IMR-90 (cell line): ENCODE data around the gene EBI3. TPM values are rescaled to one million over a fixed set of nuclear protein-coding genes. Genes with fewer than 3 reads are reported as not detected.

ENCODE experiments used
- ATAC-seq: fragments of 200-7000 bp; cut with Tn5 transposase; 2 replicates; pipeline ENCODE4 v1.9.1; 2020; ENCODE audit warnings: low read depth, mild to moderate bottlenecking, moderate library complexity
- BruUV-seq: library from RNA; stranded (reverse); fragments of 400-500 nt; replicated peaks from 2 replicates; lab custom pipeline; 2021; lab: Mats Ljungman, UMichigan
- CTCF ChIA-PET: fragments of 300-600 bp; formaldehyde crosslinking; extraction: SDS; loops from one replicate; lab custom pipeline; 2021; ENCODE audit warnings: antibody characterized with exemption; lab: Yijun Ruan, JAX
- POLR2A ChIA-PET: fragments of 300-600 bp; sonication (Branson Sonifier 250); formaldehyde crosslinking; loops from one replicate; lab custom pipeline; 2022; ENCODE audit warnings: antibody characterized with exemption; ENCODE audit not compliant: unreplicated experiment; lab: Charles Lee
- DNase-seq: peaks from one replicate; pipeline ENCODE4 v3.0.0; 2013
- H2AFZ ChIP-seq: replicated peaks from 2 replicates; pipeline ENCODE3; 2013; ENCODE audit warnings: low read length, mild to moderate bottlenecking; ENCODE audit not compliant: poor library complexity
- H2AK5ac ChIP-seq: 2 replicates; pipeline ENCODE4 v1.6.1; 2013; ENCODE audit warnings: low read depth, low read length, inconsistent platforms
- H2AK9ac ChIP-seq: replicated peaks from 2 replicates; pipeline ENCODE3; 2013; ENCODE audit warnings: mild to moderate bottlenecking, low read depth, low read length, moderate library complexity; ENCODE audit not compliant: poor library complexity
- H2BK120ac ChIP-seq: 2 replicates; pipeline ENCODE4 v1.6.1; 2013; ENCODE audit warnings: low read depth, low read length, inconsistent platforms
- H2BK15ac ChIP-seq: 3 replicates; pipeline ENCODE4 v1.6.1; 2013; ENCODE audit warnings: low read depth, low read length, inconsistent platforms
- H2BK20ac ChIP-seq: 2 replicates; pipeline ENCODE4 v1.6.1; 2013; ENCODE audit warnings: low read depth, mild to moderate bottlenecking, inconsistent platforms, low read length, moderate library complexity
- H2BK5ac ChIP-seq: 2 replicates; pipeline ENCODE4 v1.6.1; 2013; ENCODE audit warnings: mild to moderate bottlenecking, low read depth, low read length, inconsistent platforms; ENCODE audit not compliant: poor library complexity, severe bottlenecking
- H3K14ac ChIP-seq: replicated peaks from 2 replicates; pipeline ENCODE4 v1.6.1; 2013; ENCODE audit warnings: low read depth, low read length, inconsistent platforms
- H3K18ac ChIP-seq: 2 replicates; pipeline ENCODE4 v1.6.1; 2013; ENCODE audit warnings: low read depth, low read length, control low read depth
- H3K23ac ChIP-seq: 2 replicates; pipeline ENCODE4 v1.6.1; 2013; ENCODE audit warnings: low read depth, low read length, inconsistent platforms
- H3K27ac ChIP-seq: 2 replicates; pipeline ENCODE4 v1.5.1; 2013; ENCODE audit warnings: mild to moderate bottlenecking, control low read depth, low read length; ENCODE audit not compliant: insufficient read depth
- H3K27me3 ChIP-seq: 2 replicates; pipeline ENCODE4 v1.6.1; 2013; ENCODE audit warnings: low read length; ENCODE audit not compliant: control insufficient read depth, insufficient read depth
- H3K36me3 ChIP-seq: 2 replicates; pipeline ENCODE4 v1.6.1; 2013; ENCODE audit warnings: low read length, mixed read lengths; ENCODE audit not compliant: control insufficient read depth, insufficient read depth
- H3K4ac ChIP-seq: 2 replicates; pipeline ENCODE4 v1.6.1; 2013; ENCODE audit warnings: low read depth, low read length, inconsistent platforms
- H3K4me1 ChIP-seq: 2 replicates; pipeline ENCODE4 v1.6.1; 2013; ENCODE audit warnings: low read length, mixed read lengths; ENCODE audit not compliant: control insufficient read depth, insufficient read depth
- H3K4me2 ChIP-seq: 2 replicates; pipeline ENCODE4 v1.6.1; 2013; ENCODE audit warnings: low read depth, mild to moderate bottlenecking, control low read depth, low read length, moderate library complexity
- H3K4me3 ChIP-seq: 2 replicates; pipeline ENCODE4 v1.5.1; 2013; ENCODE audit warnings: low read depth, mild to moderate bottlenecking, control low read depth, low read length, moderate library complexity; ENCODE audit not compliant: insufficient read depth
- H3K56ac ChIP-seq: 2 replicates; pipeline ENCODE4 v1.6.1; 2013; ENCODE audit warnings: low read length, inconsistent platforms; ENCODE audit not compliant: insufficient read depth; ENCODE audit errors: extremely low read depth
- H3K79me1 ChIP-seq, 2 experiments: 2 replicates each; pipeline ENCODE4 v1.6.1; 2013; ENCODE audit warnings: low read length in 2 of 2, inconsistent platforms in 1 of 2, low read depth in 1 of 2
- H3K9ac ChIP-seq: 2 replicates; pipeline ENCODE4 v1.6.1; 2013; ENCODE audit warnings: low read depth, low read length, control low read depth
- H3K9me1 ChIP-seq: 2 replicates; pipeline ENCODE4 v1.6.1; 2013; ENCODE audit warnings: low read length, inconsistent platforms; ENCODE audit not compliant: insufficient read depth
- H3K9me3 ChIP-seq: 2 replicates; pipeline ENCODE4 v1.6.1; 2013; ENCODE audit warnings: low read length; ENCODE audit not compliant: control insufficient read depth, insufficient read depth
- H4K20me1 ChIP-seq: 2 replicates; pipeline ENCODE4 v1.6.1; 2013; ENCODE audit warnings: low read length, inconsistent platforms; ENCODE audit not compliant: insufficient read depth
- H4K5ac ChIP-seq: 2 replicates; pipeline ENCODE4 v1.6.1; 2013; ENCODE audit warnings: mild to moderate bottlenecking, low read depth, low read length, control low read depth
- H4K8ac ChIP-seq, 2 experiments: 2 replicates each; pipeline ENCODE4 v1.6.1; 2013; ENCODE audit warnings: low read depth in 2 of 2, low read length in 2 of 2, control low read depth in 1 of 2, inconsistent platforms in 1 of 2
- H4K91ac ChIP-seq: 2 replicates; pipeline ENCODE4 v1.6.1; 2013; ENCODE audit warnings: low read depth, low read length, inconsistent platforms; ENCODE audit not compliant: insufficient read depth
- BHLHE40 ChIP-seq: fragments of 150-350 bp; IDR thresholded peaks from 2 replicates; pipeline ENCODE4 v1.6.1; 2016; ENCODE audit warnings: mild to moderate bottlenecking, low read depth, low read length
- CEBPB ChIP-seq: IDR thresholded peaks from 2 replicates; pipeline ENCODE4 v1.6.1; 2012; ENCODE audit warnings: low read depth, low read length, improper control_type of control experiment
- CTCF ChIP-seq: conservative IDR thresholded peaks from 2 replicates; pipeline ENCODE4 v1.5.1; 2012; ENCODE audit warnings: mild to moderate bottlenecking, low read depth, low read length, improper control_type of control experiment
- ELK1 ChIP-seq: fragments of 150-350 bp; IDR thresholded peaks from 2 replicates; pipeline ENCODE4 v1.6.1; 2016; ENCODE audit warnings: low read depth, mild to moderate bottlenecking, low read length, moderate library complexity, borderline replicate concordance
- FOS ChIP-seq: fragments of 150-350 bp; IDR thresholded peaks from 2 replicates; pipeline ENCODE4 v1.6.1; 2016; ENCODE audit warnings: low read depth, low read length
- MAFK ChIP-seq: IDR thresholded peaks from 2 replicates; pipeline ENCODE4 v1.6.1; 2012; ENCODE audit warnings: low read depth, low read length, improper control_type of control experiment
- MXI1 ChIP-seq: IDR thresholded peaks from 2 replicates; pipeline ENCODE4 v1.6.1; 2012; ENCODE audit warnings: low read depth, mild to moderate bottlenecking, low read length, moderate library complexity, borderline replicate concordance
- POLR2A ChIP-seq: IDR thresholded peaks from 2 replicates; pipeline ENCODE4 v1.6.1; 2012; ENCODE audit warnings: mild to moderate bottlenecking, low read depth, low read length
- RAD21 ChIP-seq: IDR thresholded peaks from 2 replicates; pipeline ENCODE4 v1.6.1; 2012; ENCODE audit warnings: low read length, improper control_type of control experiment
- SMC3 ChIP-seq: fragments of 150-350 bp; IDR thresholded peaks from 2 replicates; pipeline ENCODE4 v1.6.1; 2016; ENCODE audit warnings: low read depth, mild to moderate bottlenecking, antibody characterized with exemption, low read length, moderate library complexity
- USF2 ChIP-seq: fragments of 150-350 bp; IDR thresholded peaks from 2 replicates; pipeline ENCODE4 v1.6.1; 2017; ENCODE audit warnings: mild to moderate bottlenecking, antibody characterized with exemption, low read length, low read depth
- WGBS, 2 experiments: methylation state at CpG; one replicate each; pipeline versions ENCODE4 v1.1.5 to v1.1.7; 2013; ENCODE audit warnings: missing lambda C conversion rate in 2 of 2; ENCODE audit not compliant: insufficient read length in 1 of 2; ENCODE audit errors: extremely low coverage in 2 of 2; 5-methylcytosine and 5-hydroxymethylcytosine counted together
- dilution Hi-C: fragments of 300-500 bp; cut with HindIII; formaldehyde crosslinking; loops from one replicate; pipeline ENCODE4 v1.14.3; 2018; ENCODE audit warnings: low sequenced_read_pairs; ENCODE audit not compliant: unreplicated experiment
- in situ Hi-C: fragments of 300-500 bp; cut with MboI; formaldehyde crosslinking; loops from 3 replicates; pipeline ENCODE4 v1.14.3; 2019; ENCODE audit warnings: low sequenced_read_pairs, inconsistent platforms, mixed read lengths
- intact Hi-C: fragments of 100-400 bp; cut with micrococcal nuclease; formaldehyde crosslinking; loops from 2 replicates; pipeline ENCODE4 v1.10.0; 2022
- polyA plus RNA-seq, 3 experiments: library from polyadenylated mRNA; depleted of rRNA; stranded (reverse); fragments of >200 nt; gene quantifications; 2 replicates each; pipeline ENCODE4 v1.2.3, GENCODE V29; 2012; ENCODE audit warnings: low replicate concordance in 1 of 3
- total RNA-seq: library from RNA; depleted of rRNA; stranded (reverse); fragments of >200 nt; gene quantifications from 2 replicates; pipeline ENCODE4 v1.2.3, GENCODE V29; 2012

EBI3 gene
- total and polyA plus RNA-seq, 2 of the 4 experiments (the other 2 are of a cell fraction), result 0.36 to 2.7 TPM

GRCh38 chr19:4196587-4197148, 32.7 kb upstream of the EBI3 start:
- H3K4me3 ChIP-seq, result no peak overlapping the region
- H3K23ac ChIP-seq, result no peak overlapping the region
- no peaks in the 10 kb centered on the region for H3K4me1 ChIP-seq
- ChIA-PET POLR2A (no interaction called here), CTCF (no interaction called here)
- no peak for DNase-seq
- no peak for ATAC-seq
- H3K27ac ChIP-seq, result no peak overlapping the region
- H2AK5ac ChIP-seq, result no peak overlapping the region
- no peak overlapping the region for H3K4ac ChIP-seq
- no peaks in the 10 kb centered on the region for H3K9me3 ChIP-seq
- H3K56ac ChIP-seq, result no peak overlapping the region
- no peaks in the 10 kb centered on the region; the same call in 1 of the 2 replicates for H4K20me1 ChIP-seq
- H3K9ac ChIP-seq, result no peak overlapping the region
- no peak overlapping the region for H2BK5ac ChIP-seq
- no peak overlapping the region for H4K5ac ChIP-seq
- TF ChIP-seq BHLHE40 (no peak), USF2 (no peak), RAD21 (no peak), CEBPB (no peak), POLR2A (no peak), SMC3 (no peak), MAFK (no peak), ELK1 (no peak), CTCF (no peak), MXI1 (no peak), FOS (no peak)
- H3K36me3 ChIP-seq, result no peaks in the 10 kb centered on the region
- no peak overlapping the region for H3K18ac ChIP-seq
- no peak overlapping the region for H2BK120ac ChIP-seq
- no peak overlapping the region for H2AFZ ChIP-seq
- H2AK9ac ChIP-seq, result no peak overlapping the region
- intact Hi-C loops (loop anchor here (1.0 kb wide), 1 partner anchor 19 kb away; no protein-coding TSS in a partner anchor), dilution Hi-C loops (no loop called here), in situ Hi-C loops (no loop called here)
- no TSS peak for BruUV-seq
- WGBS, 2 experiments, result 86% methylated on average over 16 of the region's 22 CpGs; no CpG with 5 or more reads in 1 of the 2 experiments
- no peaks in the 10 kb centered on the region for H3K79me1 ChIP-seq
- no peak overlapping the region for H3K14ac ChIP-seq
- H3K27me3 ChIP-seq, result peaks cover 58% of the 10 kb centered on the region
- H2BK15ac ChIP-seq, result no peak overlapping the region
- no peak overlapping the region for H4K8ac ChIP-seq
- H4K91ac ChIP-seq, result no peak overlapping the region
- no peak overlapping the region for H3K4me2 ChIP-seq
- H3K9me1 ChIP-seq, result no peaks in the 10 kb centered on the region
- H2BK20ac ChIP-seq, result no peak overlapping the region
